GM20431 (cell line): ENCODE measurements around the gene PRM1.
"Not testable (repeated sequence)": the region's sequence is repeated elsewhere in the genome, so short reads cannot be mapped to it uniquely, and the experiment has no call there.

ENCODE experiments used
- in situ Hi-C: fragments of 300-500 bp; cut with MseI, MboI; formaldehyde crosslinking; loops from one replicate; pipeline ENCODE4 v1.15.0; 2020; ENCODE audit warnings: low sequenced_read_pairs; ENCODE audit not compliant: unreplicated experiment

The PRM1 gene

DNA sequence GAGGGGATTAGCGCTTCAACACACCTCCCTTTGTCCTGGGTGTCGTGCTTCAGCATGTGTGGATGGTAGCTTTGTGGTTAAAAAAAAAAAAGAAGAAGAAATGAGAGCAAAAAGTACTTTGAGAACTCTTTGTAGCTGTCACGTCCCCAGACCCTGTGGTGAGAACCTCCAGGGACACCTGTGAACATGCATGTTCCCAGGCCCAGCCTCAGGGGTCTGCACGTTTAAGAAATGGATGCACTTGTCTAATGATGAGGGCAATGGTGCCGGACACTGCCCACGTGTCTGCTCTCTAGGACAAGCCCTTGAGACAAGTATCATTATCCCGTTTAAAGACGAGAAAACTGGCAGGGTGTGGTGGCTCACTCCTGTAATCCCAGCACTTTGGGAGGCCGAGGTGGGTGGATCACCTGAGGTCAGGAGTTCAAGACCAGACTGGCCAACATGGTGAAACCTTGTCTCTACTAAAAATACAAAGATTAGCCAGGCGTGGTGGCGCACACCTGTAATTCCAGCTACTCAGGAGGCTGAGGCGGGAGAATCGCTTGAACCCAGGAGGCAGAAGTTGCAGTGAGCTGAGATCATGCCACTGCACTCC lies 17.9 kb upstream of the PRM1 start:
- in situ Hi-C loops, result not testable (repeated sequence)

DNA sequence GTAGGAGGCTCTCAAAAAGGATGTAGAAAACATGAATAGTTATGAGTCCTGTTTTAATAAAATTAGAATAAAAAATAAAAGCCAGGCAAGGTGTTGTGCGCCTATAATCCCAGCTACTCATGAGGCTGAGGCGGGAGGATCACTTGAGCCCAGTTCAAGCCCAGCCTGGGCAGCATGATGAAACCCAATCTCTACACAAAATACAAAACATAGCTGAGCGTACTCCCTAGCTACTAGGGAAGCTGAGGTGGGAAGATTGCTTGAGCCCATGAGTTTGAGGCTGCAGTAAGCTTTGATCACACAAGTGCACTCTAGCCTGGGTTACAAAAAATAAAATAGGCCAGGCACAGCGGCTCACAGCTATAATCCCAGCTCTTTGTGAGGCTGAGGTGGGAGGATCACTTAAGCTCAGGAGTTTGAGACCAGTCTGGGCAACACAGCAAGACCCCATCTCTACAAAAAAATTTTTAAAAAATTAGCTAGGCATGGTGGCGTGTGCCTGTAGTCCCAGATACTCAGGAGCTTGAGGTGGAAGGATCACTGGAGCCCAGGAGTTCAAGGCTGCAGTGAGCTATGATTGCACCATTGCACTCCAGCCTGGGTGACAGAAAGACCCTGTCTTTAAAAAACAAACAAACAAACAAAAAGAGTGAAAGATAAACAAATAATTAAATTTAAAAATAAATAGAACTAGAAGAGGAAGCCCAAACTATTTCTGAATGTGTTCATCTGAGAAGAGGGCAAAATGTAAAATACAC lies 17.2 kb upstream of the PRM1 start:
- in situ Hi-C loops, result no loop called here

DNA sequence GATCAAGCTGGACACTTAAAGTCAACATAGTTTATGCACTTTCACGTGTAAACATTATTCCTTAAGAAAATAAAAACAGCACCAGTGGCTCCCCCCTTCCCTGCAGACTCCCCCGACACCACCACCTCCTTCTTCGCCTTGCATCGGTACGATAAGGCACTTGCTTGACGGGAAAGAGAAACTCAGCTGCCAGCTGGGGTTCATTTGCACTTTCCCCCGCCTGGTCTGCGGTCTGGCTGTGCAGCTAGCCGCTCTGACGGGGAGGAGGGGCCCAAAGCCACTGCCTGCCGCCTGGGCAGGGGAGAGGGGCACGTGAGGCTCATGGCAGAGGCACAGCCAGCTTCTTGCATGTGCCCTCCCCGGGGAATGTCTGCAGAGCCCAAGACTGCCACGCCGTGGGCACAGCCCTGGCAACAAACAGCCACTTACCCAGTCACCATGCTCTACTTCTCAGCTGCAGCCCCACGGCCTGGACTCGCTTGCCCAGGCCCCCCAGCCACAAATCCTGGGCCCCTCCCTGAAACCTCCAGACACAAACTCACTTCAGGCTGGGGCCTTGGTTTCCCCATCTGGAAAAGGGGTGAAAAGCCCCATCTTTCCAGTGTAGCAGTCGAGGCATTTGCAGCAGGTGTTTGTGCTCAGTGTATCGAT lies 16.5 kb upstream of the PRM1 start:
- in situ Hi-C loops, result no loop called here

DNA sequence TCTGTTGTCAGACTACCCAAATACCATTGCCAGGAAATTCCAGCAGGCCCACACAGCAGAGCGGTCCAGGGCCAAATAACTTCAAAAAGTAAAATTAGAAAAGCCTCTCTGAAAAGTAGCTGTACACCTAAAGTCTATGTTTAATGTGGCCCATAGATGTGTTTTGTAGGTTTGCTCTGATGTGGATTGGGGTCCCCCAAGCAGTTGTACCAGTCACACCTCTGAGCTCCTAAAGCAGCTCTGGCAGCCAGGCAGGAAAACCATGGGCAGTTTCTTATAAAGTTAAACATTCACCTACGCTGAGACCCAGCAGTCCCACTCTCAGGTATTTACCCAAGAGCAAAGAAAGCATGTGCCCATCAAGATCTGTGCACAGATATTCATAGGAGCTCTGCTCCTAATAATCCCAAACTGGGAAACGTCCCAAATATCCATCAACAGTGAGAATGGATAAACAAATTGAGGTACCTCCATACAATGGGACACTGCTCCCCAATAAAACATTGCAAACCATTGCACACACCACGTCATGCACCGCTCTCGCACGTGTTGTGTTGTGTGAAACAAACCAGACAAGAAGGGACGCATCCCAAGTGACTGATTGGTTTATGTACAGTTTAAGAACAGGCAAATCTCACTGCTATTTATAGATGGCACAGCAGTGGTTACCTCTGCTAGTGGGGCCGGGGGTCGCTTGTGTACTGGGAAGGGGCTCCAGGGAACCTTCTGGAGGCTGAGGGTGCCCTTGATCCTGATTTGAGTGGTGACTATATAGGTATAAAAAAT lies 15.8 kb upstream of the PRM1 start:
- in situ Hi-C loops, result no loop called here

DNA sequence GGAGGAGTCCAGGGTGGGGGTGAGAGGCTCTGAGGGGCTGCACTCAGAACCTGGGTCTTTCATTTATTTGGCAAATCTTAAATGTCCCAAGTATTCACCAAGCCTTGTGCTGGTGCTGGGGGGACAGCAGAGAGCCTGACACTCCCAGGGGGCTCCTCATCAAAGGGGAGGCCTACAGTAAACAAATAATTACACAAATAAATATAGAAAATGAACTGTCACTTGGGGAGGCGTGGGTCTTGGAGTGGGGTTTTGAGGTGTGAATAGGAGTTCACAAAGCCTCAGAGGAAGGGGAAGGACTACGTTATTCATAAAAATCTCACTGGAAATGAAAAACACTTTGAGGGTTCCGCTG lies 15.2 kb upstream of the PRM1 start:
- in situ Hi-C loops, result no loop called here

DNA sequence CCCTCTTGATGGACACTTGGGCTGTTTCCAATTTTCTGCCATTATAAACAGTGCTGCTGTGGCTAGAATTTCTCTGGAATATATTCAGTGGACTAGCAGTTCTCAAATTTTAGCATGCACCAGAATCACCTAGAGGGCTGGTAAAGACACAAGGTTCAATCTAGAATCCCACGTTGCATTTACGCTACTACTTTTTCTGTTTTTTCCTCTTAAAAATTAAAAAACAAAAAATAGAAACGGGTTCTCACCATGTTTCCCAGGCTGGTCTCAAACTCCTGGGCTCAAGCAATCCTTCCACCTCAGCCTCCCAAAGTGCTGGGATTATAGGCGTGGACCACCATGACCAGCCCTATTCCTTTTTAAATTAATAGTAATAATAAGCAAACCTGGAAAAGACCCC lies 14.5 kb upstream of the PRM1 start:
- in situ Hi-C loops, result no loop called here

DNA sequence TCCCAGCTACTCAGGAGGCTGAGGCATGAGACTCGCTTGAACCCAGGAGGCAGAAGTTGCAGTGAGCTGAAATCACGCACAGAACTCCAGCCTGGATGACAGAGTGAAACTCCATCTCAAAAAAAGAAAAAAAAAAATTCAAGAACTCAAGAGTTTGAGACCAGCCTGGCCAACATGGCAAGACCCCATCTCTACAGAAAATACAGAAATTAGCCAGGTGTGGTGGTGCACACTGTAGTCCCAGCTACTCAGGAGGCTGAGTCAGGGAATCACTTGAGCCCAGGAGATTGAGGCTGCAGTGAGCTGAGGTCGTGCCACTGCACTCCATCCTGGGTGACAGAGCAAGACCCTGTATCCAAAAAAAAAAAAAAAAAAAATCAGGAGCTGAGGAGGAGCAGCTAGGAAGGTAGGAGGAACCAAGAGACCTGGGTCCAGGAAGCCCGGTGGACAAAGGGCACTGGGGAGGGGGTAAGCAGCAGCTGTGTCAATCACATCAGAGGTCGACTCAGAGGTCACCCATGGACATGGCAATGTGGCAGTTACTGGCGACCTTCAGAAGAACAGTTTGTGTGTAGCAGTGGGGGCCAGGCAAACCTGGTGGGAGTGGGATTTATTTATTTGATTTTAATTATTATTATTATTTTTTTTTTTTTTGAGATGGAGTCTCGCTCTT lies 11.1 kb upstream of the PRM1 start:
- in situ Hi-C loops, result no loop called here

DNA sequence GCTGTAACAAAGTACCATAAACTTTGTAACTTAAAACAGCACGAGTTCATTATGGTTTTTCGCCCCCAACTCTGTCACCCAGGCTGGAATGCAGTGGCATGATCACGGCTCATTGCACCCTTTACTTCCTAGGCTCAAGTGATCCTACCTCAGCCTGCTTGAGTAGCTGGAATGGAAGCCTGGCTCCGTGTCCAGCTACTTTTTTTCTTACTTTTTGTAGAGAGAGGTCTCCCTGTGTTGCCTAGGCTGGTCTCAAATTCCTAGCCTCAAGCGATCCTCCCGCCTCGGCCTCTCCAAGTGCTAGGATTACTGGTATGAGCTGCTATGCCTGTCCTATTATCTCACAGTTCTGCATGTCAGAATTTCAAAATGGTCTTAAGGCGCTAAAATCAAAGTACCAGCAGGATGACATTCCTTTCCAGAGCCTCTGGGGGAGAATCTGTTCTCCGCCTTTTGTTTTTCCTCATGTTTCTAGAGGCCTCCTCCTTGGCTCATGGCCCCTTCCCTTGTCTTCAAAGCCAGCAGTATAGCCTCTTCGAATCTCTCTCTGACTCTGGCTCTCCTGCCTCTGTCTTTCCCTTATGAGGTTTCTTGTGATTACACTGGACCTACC lies 10.1 kb upstream of the PRM1 start:
- in situ Hi-C loops, result no loop called here

DNA sequence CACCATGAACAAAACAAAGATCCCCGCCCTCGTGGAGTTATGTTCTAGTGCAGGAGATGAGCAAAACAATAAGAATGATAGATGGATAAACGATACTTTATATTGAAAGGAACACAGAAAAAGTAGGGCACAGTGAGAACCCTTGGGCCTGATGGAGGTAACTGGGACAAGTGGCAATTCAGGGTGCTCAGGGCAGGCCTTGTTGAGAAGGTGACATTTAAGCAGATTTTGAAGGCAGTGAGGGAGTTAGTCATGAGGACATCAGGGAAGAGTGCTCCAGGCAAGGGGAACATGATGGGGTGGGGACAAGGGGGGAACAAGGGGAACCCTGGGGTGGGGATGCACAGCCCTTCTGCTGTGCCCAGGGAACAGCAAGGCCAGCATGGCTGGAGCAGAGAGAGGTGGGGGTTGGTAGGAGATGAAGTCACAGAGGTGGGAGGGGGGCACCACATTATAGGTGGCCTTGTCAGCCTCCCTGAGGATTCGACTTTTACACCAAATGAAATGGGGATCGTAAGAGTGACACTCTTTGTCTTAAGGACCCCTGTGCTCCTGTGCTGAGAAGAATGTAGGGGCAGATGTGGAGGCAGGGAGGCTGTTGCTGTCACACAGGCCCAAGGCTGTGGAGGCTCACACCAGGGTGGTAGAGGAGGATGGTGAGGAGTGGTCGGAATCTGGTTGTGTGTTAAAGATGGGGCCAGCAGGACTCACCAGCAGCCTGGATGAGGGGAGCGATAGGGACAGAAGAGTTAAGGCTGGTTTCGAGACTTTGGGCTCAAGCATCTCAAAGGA lies 9.2 kb upstream of the PRM1 start:
- in situ Hi-C loops, result no loop called here

DNA sequence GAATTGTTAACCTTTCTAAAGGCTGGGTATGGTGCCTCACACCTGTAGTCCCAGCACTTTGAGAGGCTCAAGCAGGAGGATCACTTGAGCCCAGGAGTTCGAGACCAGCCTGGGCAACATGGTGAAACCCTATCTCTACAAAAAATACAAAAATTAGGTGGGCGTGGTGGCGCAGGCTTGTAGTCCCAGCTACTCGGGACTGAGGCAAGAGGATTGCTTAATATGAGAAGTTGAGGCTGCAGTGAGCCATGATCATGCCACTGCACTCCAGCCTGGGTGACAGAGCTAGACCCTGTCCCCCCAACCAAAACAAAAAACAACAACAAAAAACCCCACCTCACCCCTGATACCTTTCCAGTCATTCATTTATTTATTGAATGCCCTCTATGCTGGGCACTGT lies 8.6 kb upstream of the PRM1 start:
- in situ Hi-C loops, result not testable (repeated sequence)

DNA sequence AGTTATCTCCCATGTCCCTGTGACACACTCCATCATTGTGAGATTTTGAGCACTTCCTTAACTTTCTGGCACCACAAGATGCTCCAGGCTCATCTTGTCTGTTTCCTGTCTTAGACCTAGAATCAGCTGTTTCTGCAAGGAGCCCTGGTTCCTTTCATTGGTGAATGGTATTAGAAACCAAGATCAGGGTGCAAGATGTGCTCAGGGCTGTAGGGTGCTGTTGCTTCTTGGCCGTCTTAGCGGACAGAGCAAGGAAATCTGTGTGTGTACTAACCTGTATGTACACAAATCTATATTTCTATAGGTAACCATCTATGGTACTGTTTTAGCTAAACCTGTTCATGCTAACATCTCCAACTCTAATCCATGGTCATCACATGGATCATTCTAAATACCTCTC lies 8.1 kb upstream of the PRM1 start:
- in situ Hi-C loops, result no loop called here

DNA sequence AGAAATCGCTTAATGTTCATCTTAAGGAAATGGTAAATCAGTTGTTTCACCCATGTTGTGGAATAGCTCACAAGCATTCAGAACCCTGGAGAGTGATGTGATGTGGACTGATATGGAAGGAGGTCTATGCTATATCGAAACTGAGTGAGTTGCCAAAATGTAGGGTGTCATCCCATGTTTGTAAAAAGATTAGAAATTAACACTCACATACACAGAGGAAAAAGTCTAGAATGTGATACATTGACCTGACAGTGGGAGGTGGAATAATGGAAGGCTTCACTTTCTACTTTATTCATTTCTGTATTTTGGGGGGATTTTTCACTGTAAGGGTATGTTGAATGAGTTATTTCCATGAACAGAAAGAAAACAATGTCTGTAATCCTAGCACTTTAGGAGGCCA lies 4.7 kb upstream of the PRM1 start:
- in situ Hi-C loops, result no loop called here

DNA sequence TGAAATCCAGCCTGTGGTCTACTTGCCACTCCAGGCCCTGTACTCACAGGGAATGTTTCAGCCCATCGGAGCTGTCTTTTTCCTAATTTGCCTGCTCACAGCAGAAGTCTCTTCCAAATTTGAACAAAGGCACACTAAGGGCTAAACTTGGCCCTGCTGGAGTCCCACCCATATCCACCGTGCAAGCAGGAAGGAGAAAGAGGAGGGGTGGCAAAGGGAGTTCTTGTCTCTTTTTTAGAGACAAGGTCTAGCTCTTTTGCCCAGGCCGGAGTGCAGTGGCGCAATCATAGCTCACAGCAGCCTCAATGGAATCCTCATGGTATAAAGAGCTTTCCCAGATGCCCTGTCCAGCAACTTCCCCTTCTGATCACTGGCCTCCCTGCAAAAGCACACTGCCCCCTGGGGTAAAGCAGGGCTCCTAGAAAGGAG lies 2.7 kb upstream of the PRM1 start:
- in situ Hi-C loops, result no loop called here

DNA sequence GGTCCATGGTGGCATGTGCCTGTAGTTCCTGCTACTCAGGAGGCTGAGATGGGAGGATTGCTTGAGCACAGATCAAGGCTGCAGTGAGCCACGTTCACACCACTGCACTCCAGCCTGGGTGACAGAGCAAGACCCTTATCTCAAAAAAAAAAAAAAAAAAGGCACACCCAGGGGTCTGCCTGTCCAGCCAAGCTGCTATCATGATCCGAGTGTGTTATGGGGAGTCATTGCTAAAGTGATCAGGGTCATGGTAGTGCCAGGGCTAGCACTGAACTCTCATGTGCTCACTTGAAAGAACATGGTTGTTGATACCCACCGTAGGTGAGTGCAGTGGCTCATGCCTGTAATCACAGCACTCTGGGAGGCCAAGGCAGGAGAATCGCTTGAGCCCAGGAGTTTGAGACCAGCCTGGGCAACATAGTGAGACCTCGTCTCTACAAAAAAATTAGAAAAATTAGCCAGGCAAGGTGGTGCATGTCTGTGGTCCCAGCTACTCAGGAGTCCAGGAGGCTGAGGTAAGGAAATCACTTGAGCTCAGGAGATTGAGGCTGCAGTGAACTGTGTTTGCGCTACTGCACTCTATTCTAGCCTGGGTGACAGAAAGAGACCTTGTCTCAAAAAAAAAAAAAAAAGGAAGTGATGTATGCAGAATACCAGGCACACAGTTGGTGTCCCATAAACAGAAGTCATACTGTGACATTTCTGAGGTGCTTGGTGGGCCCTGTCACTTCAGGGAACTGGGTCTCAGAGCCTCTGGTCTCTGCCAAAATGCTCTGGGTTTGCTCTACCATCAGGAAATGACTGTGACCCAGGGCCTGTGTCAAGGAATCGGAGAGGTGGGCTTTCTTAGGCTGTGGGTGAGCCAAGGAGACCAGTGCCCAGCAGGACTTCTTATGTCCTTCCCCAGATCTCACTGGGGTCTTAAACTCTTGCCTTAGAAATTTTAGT lies 2.2 kb downstream of the PRM1 start:
- in situ Hi-C loops, result no loop called here

DNA sequence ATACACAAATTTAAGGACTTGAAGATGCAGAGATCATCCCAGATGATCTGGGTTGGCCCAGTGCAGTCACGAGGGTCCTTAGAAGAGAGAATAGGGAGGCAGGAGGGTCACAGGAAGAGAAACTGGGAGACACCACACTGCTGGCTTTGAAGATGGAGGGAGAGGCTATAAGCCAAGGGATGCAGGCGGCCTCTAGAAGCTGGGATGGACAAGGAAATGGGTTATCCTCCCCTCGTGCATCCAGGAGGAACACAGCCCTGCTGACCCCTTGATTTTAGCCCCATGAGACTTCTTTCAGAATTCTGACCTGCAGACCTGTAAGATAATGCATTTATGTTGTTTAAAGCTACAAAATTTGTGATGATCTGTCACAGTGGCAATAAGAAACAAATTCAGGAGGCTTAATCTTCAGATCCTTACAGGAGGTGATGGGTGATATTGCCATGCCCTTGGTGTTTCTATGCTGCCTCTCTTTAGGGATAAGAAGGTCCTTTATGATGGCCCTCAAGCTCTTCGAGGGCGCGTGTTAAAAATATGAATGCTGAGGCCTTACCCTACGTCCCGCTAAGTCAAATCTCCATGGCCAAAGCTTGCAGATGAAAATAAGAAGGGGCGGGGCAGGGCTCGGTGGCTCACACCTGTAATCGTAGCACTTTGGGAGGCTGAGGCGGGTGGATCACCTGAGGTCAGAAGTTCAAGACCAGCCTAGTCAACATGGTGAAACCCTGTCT lies 3.4 kb downstream of the PRM1 start:
- in situ Hi-C loops, result no loop called here

DNA sequence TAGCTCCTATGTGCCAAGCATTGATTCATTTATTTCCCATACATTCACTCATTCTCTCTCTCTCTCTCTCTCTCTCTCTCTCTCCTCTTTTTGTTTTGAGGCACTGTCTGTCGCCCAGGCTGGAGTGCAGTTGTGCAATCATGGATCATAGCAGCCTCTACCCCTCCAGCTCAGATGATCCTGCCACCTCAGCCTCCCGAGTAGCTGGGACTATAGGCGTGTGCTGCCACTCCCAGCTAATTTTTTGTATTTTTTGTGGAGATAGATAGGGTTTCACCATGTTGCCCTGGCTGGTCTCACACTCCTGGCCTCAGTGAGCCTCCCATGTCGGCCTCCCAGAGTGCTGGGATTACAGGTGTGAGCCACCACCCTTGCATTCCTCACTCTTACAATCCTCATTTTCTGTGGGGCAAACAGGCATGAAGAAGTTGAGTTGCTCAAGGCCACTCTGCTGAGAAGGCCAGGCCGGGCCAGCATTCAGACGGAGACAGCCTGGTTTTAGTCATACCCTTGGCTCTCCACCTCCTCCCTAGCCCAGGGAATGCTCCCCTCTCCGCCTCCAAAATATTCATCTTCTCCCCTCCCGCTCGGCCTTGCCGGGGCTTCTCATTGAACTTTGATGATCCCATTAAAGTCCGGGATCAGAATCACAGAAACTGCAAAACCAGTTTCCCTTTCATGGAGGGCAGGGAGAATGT lies 4.1 kb downstream of the PRM1 start:
- in situ Hi-C loops, result no loop called here
